Measurements from ENCODE around the gene EML5.

EML5 gene

GRCh38 chr14:88825503-88825902, 32.8 kb upstream of the EML5 start (continued):
- TF ChIP-seq ZNF521 (tag by site-specific recombination; IDR thresholded peaks at IDR 0.05), result no peak
- no peak for TF ChIP-seq ZNF121 (tag by site-specific recombination; IDR thresholded peaks at IDR 0.05)

GRCh38 chr14:88825078-88825458, 32.3 kb upstream of the EML5 start:
- peaks cover 8% of the 10 kb centered on the region; the same call in 1 of the 2 replicates for H3K4me1 ChIP-seq (ENCODE audit: control insufficient read depth, insufficient read depth, low read length)
- no peaks in the 10 kb centered on the region for H3K9me3 ChIP-seq (ENCODE audit: control insufficient read depth, insufficient read depth, low read depth, low read length)
- H3K36me3 ChIP-seq (ENCODE audit: control insufficient read depth in 2 of 2, insufficient read depth in 1 of 2, low read length in 2 of 2), result no peaks in the 10 kb centered on the region
- TF ChIP-seq PATZ1 (tag by site-specific recombination; IDR thresholded peaks at IDR 0.05) (no peak), ZBTB17 (tag by site-specific recombination; IDR thresholded peaks at IDR 0.05) (no peak), REST (tag by site-specific recombination; IDR thresholded peaks at IDR 0.05) (no peak), MEIS1 (CRISPR knock-in tag; IDR thresholded peaks at IDR 0.05; ENCODE audit: borderline replicate concordance) (no peak), ZNF473 (tag by site-specific recombination; IDR thresholded peaks at IDR 0.05) (no peak), HOXC10 (CRISPR knock-in tag; IDR thresholded peaks at IDR 0.05) (no peak), ZBTB49 (tag by site-specific recombination; IDR thresholded peaks at IDR 0.05; ENCODE audit: low read depth) (no peak), ZNF777 (tag by site-specific recombination; IDR thresholded peaks at IDR 0.05; ENCODE audit: borderline replicate concordance) (no peak), SALL2 (tag by site-specific recombination; IDR thresholded peaks at IDR 0.05; ENCODE audit: borderline replicate concordance) (no peak), BCL6B (tag by site-specific recombination; IDR thresholded peaks at IDR 0.05) (no peak), PRDM4 (tag by site-specific recombination; IDR thresholded peaks at IDR 0.05) (no peak), ZBTB10 (tag by site-specific recombination; IDR thresholded peaks at IDR 0.05) (no peak), SP3 (tag by site-specific recombination; IDR thresholded peaks at IDR 0.05) (no peak), ZNF274 (IDR thresholded peaks at IDR 0.05; ENCODE audit: low read length) (no peak), ZNF274 (tag by site-specific recombination; IDR thresholded peaks at IDR 0.05; ENCODE audit: borderline replicate concordance) (no peak), ZFP37 (tag by site-specific recombination; IDR thresholded peaks at IDR 0.05) (no peak), ZNF398 (tag by site-specific recombination; IDR thresholded peaks at IDR 0.05) (no peak), ZNF174 (tag by site-specific recombination; IDR thresholded peaks at IDR 0.05) (no peak)
- ChIA-PET POLR2A (interaction anchor here (0.6 to 1.5 kb wide), 8 partner anchors 11 to 721 kb away, joined by 3 to 11 read pairs (median 3); partner anchors contain the start of gene EML5), CTCF (interaction anchor here (0.7 kb wide), 1 partner anchor 158 kb away, joined by 3 read pairs; no protein-coding TSS in a partner anchor)
- H3K4me3 ChIP-seq (ENCODE audit: low read depth, low read length), result peak overlapping the region; percentile 93
- peak overlapping the region; percentile 91 for H3K27ac ChIP-seq (ENCODE audit: extremely low read depth, low read depth, low read length)

Data from HEK293 (cell line).